PFSK-1 (cell line): ENCODE results near the gene ZBED4.

Experiments used
- FOXP2 ChIP-seq: optimal IDR thresholded peaks from 2 replicates; pipeline ENCODE3; 2011; ENCODE audit warnings: borderline replicate concordance, control low read depth, inconsistent platforms; ENCODE audit not compliant: insufficient read depth; ENCODE audit errors: extremely low read length, extremely low read depth
- POLR2AphosphoS5 ChIP-seq: IDR thresholded peaks from 2 replicates; pipeline ENCODE4 v1.6.1; 2012; ENCODE audit warnings: low read depth, mild to moderate bottlenecking, control low read depth, low read length, moderate library complexity
- REST ChIP-seq, 2 experiments: IDR thresholded peaks; 2 replicates each; pipeline versions ENCODE4 v1.6.1 to v1.8.0; 2011 to 2012; ENCODE audit warnings: low read depth in 2 of 2, low read length in 2 of 2, control low read depth in 1 of 2, inconsistent platforms in 1 of 2, mild to moderate bottlenecking in 1 of 2, moderate library complexity in 1 of 2; ENCODE audit not compliant: insufficient read depth in 1 of 2
- SIN3A ChIP-seq: IDR thresholded peaks from 2 replicates; pipeline ENCODE4 v1.6.1; 2012; ENCODE audit warnings: mild to moderate bottlenecking, low read length, moderate library complexity, borderline replicate concordance; ENCODE audit not compliant: insufficient read depth
- TAF1 ChIP-seq: IDR thresholded peaks from 2 replicates; pipeline ENCODE4 v1.6.1; 2012; ENCODE audit warnings: low read length, control low read depth, borderline replicate concordance; ENCODE audit not compliant: insufficient read depth

Gene ZBED4

GRCh38 chr22:49810363-49811019, 43.2 kb upstream of the ZBED4 start:
- TF ChIP-seq FOXP2: no peak
- TF ChIP-seq TAF1: no peak

- TF ChIP-seq POLR2AphosphoS5 (no peak), REST (IDR thresholded peaks at IDR 0.05; ENCODE audit: insufficient read depth in 1 of 2, low read depth in 2 of 2, low read length in 2 of 2) (no peak), SIN3A (no peak), TAF1 (no peak), FOXP2 (no peak)
Observed at GRCh38 chr22:49811020-49811791, 42.4 kb upstream of the ZBED4 start.

- TF ChIP-seq REST (IDR thresholded peaks at IDR 0.05; ENCODE audit: insufficient read depth in 1 of 2, low read depth in 2 of 2, low read length in 2 of 2): no peak
- no peak for TF ChIP-seq FOXP2
- TF ChIP-seq TAF1: no peak
- TF ChIP-seq SIN3A: no peak
Observed at GRCh38 chr22:49812838-49813237, 40.8 kb upstream of the ZBED4 start.

- TF ChIP-seq SIN3A: no peak
- TF ChIP-seq FOXP2: no peak
- no peak for TF ChIP-seq POLR2AphosphoS5
- TF ChIP-seq TAF1: no peak
- TF ChIP-seq REST (IDR thresholded peaks at IDR 0.05; ENCODE audit: insufficient read depth in 1 of 2, low read depth in 2 of 2, low read length in 2 of 2): no peak
Observed at GRCh38 chr22:49814164-49814686, 39.4 kb upstream of the ZBED4 start.

- TF ChIP-seq POLR2AphosphoS5 (no peak), FOXP2 (no peak), TAF1 (no peak), SIN3A (no peak), REST (IDR thresholded peaks at IDR 0.05; ENCODE audit: insufficient read depth in 1 of 2, low read depth in 2 of 2, low read length in 2 of 2) (no peak)
Observed at GRCh38 chr22:49814856-49815255, 38.8 kb upstream of the ZBED4 start.
